K562 (cell line): Measurements from ENCODE around the gene DKKL1. TPM values are rescaled to one million over a fixed set of nuclear protein-coding genes. Genes with fewer than 3 reads are reported as not detected.

Experiments
- CEBPZ ChIP-seq: fragments of 150-350 bp; IDR thresholded peaks from 2 replicates; pipeline ENCODE4 v1.6.1; 2014; ENCODE audit warnings: low read depth, mild to moderate bottlenecking, low read length, borderline replicate concordance
- CTCF ChIP-seq, 3 experiments: IDR thresholded peaks in 2 of 3; conservative IDR thresholded peaks in 1 of 3; 2 replicates each; pipeline ENCODE4 v1.5.1; 2011 to 2012; ENCODE audit warnings: low read length in 3 of 3, mild to moderate bottlenecking in 3 of 3, control low read depth in 2 of 3, improper control_type of control experiment in 1 of 3, inconsistent platforms in 1 of 3, low read depth in 1 of 3, mixed read lengths in 1 of 3, moderate library complexity in 1 of 3; ENCODE audit not compliant: insufficient read depth in 2 of 3
- GABPB2 ChIP-seq: fragments of 250-450 bp; sonication (Bioruptor Pico); conservative IDR thresholded peaks from 2 replicates; pipeline ENCODE4 v1.5.1; 2021; ENCODE audit warnings: mild to moderate bottlenecking
- HDAC1 ChIP-seq, 2 experiments: fragments of 450-650 bp; IDR thresholded peaks; 2 replicates each; pipeline ENCODE4 v1.6.1; 2016 to 2017; ENCODE audit warnings: inconsistent platforms in 1 of 2, mild to moderate bottlenecking in 1 of 2, moderate library complexity in 1 of 2
- KLF16 ChIP-seq: IDR thresholded peaks from 2 replicates; pipeline ENCODE4 v1.6.1; 2016; ENCODE audit warnings: antibody characterized with exemption
- L3MBTL2 ChIP-seq: fragments of 450-650 bp; IDR thresholded peaks from 2 replicates; pipeline ENCODE4 v1.6.1; 2016; ENCODE audit warnings: mild to moderate bottlenecking, moderate library complexity
- MTA3 ChIP-seq: fragments of 450-650 bp; formaldehyde crosslinking; IDR thresholded peaks from 2 replicates; pipeline ENCODE4 v1.6.1; 2017; ENCODE audit warnings: mild to moderate bottlenecking, borderline replicate concordance
- MYBL2 ChIP-seq, 2 experiments: fragments of 450-650 bp in 1 of 2; sonication (generic) in 1 of 2; formaldehyde crosslinking in 1 of 2; IDR thresholded peaks; 2 replicates each; pipeline versions ENCODE4 v1.6.1 to v1.8.1; 2017 to 2022; ENCODE audit warnings: borderline replicate concordance in 1 of 2, inconsistent platforms in 1 of 2, low read depth in 1 of 2, mild to moderate bottlenecking in 1 of 2, missing genetic modification reagents in 1 of 2, moderate library complexity in 1 of 2
- NCOA6 ChIP-seq: fragments of 450-650 bp; IDR thresholded peaks from 2 replicates; pipeline ENCODE4 v1.6.1; 2017; ENCODE audit warnings: mild to moderate bottlenecking
- NUFIP1 ChIP-seq: fragments of 450-650 bp; IDR thresholded peaks from 2 replicates; pipeline ENCODE4 v1.6.1; 2018; ENCODE audit not compliant: partially characterized antibody
- PHF8 ChIP-seq: fragments of 200-600 bp; sonication (generic); IDR thresholded peaks from 2 replicates; pipeline ENCODE4 v1.6.1; 2012; ENCODE audit warnings: mixed run types, mild to moderate bottlenecking, inconsistent platforms, low read length, moderate library complexity, borderline replicate concordance
- POLR3G ChIP-seq: IDR thresholded peaks from 2 replicates; pipeline ENCODE4 v1.6.1; 2011; ENCODE audit not compliant: insufficient read length, insufficient replicate concordance; ENCODE audit errors: extremely low read depth
- SRF ChIP-seq, 2 experiments: fragments of 250-450, 450-650 bp in 1 of 2; sonication (Bioruptor Pico) in 1 of 2; sonication (generic) in 1 of 2; formaldehyde crosslinking; IDR thresholded peaks; 2 replicates each; pipeline versions ENCODE4 v1.5.0 to v1.5.1; 2020 to 2022; ENCODE audit warnings: mild to moderate bottlenecking in 1 of 2, missing genetic modification reagents in 1 of 2
- STAT5B ChIP-seq: fragments of 250-450 bp; sonication (Bioruptor Pico); IDR thresholded peaks from 2 replicates; pipeline ENCODE4 v1.8.0; 2021; ENCODE audit warnings: mild to moderate bottlenecking, inconsistent platforms
- TCF3 ChIP-seq: sonication (generic); formaldehyde crosslinking; IDR thresholded peaks from 2 replicates; pipeline ENCODE4 v1.4.0; 2020; ENCODE audit warnings: mild to moderate bottlenecking, missing genetic modification reagents
- THRAP3 ChIP-seq: fragments of 450-650 bp; IDR thresholded peaks from 2 replicates; pipeline ENCODE4 v1.6.1; 2016; ENCODE audit warnings: mild to moderate bottlenecking, inconsistent platforms, borderline replicate concordance
- U2AF1 ChIP-seq: fragments of 200-400 bp; formaldehyde crosslinking; optimal IDR thresholded peaks from 2 replicates; pipeline ENCODE3; 2017; ENCODE audit warnings: mild to moderate bottlenecking, low read depth, low read length, moderate library complexity
- ZC3H4 ChIP-seq: sonication (generic); formaldehyde crosslinking; IDR thresholded peaks from 2 replicates; pipeline ENCODE4 v1.9.0; 2021; ENCODE audit warnings: missing genetic modification reagents, borderline replicate concordance
- ZNF695 ChIP-seq: fragments of 450-650 bp; formaldehyde crosslinking; IDR thresholded peaks from 2 replicates; pipeline ENCODE4 v1.4.0; 2020; ENCODE audit warnings: mild to moderate bottlenecking, moderate library complexity
- polyA plus RNA-seq, 8 experiments: library from polyadenylated mRNA; depleted of rRNA in 4 of 8; stranded (reverse) in 5 of 8; unstranded in 3 of 8; fragments of >200 nt; fragmentation: Nextera tagmentation in 2 of 8; fragmentation: Illumina TruSeq in 1 of 8; extraction: Ambion mirVana in 2 of 8; extraction: Trizol in 1 of 8; gene quantifications; 2 replicates each; pipeline versions ENCODE4 v1.2.1 to v1.2.3, GENCODE V29; 2011 to 2014; ENCODE audit warnings: inconsistent platforms in 1 of 8, missing spikeins in 1 of 8
- total RNA-seq, 7 experiments: library from RNA; depleted of rRNA in 6 of 7; stranded (reverse); fragments of >200 nt in 6 of 7; fragmentation: Illumina TruSeq in 2 of 7; extraction: Trizol in 2 of 7; gene quantifications; 2 replicates each; pipeline versions ENCODE4 v1.2.1 to v1.2.3, GENCODE V29; 2011 to 2021; ENCODE audit warnings: low replicate concordance in 1 of 7
- TF ChIP-seq, protein P1 (sequence below): fragments of 250-450 bp; sonication (Bioruptor Pico); IDR thresholded peaks from 2 replicates; pipeline ENCODE4 v1.5.0; 2020; ENCODE audit warnings: mild to moderate bottlenecking, borderline replicate concordance

Gene DKKL1
- total and polyA plus RNA-seq, 9 of the 15 experiments (the other 6 are each of a cell fraction or from before 2014, with no cell fraction given): 0.15 to 1.7 (median 0.52) TPM

DNA sequence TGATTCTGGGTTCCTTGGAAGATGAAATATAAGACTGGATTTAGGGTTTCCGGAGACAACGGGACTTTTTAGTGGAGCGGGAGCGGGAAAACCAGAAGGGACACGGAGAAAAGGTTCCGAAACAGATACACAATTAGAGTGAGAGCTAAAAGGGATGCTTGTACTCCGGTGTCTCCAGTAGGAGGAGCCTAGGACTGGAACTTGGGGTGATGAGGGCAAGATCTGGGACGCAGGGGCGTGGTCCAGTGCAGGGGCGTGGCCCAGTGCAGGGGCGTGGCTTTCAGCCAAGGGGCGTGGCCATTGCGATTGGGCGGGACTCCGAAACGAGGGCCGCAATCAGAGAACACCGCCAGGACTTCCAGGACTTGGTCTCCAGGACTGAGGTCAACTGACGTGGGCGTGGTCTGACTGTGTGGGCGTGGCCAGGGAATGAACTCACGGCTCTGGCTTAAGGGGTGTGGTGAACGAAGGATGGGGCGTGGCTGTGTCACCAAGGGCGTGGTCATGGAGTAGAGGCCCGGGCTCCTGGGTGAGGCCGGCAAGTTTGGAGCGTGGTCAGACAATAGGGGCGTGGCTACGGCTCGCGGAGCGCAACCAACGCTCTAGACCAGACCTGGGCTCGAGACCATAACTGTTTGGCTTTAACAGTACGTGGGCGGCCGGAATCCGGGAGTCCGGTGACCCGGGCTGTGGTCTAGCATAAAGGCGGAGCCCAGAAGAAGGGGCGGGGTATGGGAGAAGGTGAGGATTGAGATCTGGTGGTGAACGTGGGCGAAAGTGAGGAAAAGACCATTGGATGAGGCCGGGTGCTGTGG lies at the start of gene DKKL1 (continued):
- TF ChIP-seq HDAC1 (IDR thresholded peaks at IDR 0.05) (no peak), NCOA6 (no peak), CEBPZ (no peak), THRAP3 (no peak), MTA3 (peak; percentile 26; the same call in 1 of the 2 replicates), STAT5B (CRISPR knock-in tag) (no peak), U2AF1 (no peak), ZC3H4 (CRISPR knock-in tag) (no peak), PHF8 (no peak), ZNF695 (CRISPR knock-in tag) (no peak), KLF16 (0 out of 2 replicates have a peak, but pooled peaks have one; percentile 1), SRF (CRISPR knock-in tag; IDR thresholded peaks at IDR 0.05) (peak in 1 of 2 experiments; percentile 65; a peak in 1 of 4 replicates), NUFIP1 (no peak), POLR3G (no peak), L3MBTL2 (peak; percentile 77), MYBL2 (IDR thresholded peaks at IDR 0.05; ENCODE audit: low read depth) (no peak), MYBL2 (CRISPR knock-in tag; IDR thresholded peaks at IDR 0.05; ENCODE audit: borderline replicate concordance) (no peak), CTCF (IDR thresholded peaks at IDR 0.05 in 2 of 3, conservative IDR thresholded peaks at IDR 0.05 in 1 of 3; ENCODE audit: insufficient read depth in 2 of 3, low read depth in 1 of 3, low read length in 3 of 3) (peak; percentile 49 to 59 (median 49); a peak in 5 of 6 replicates), TCF3 (peak; percentile 55), GABPB2 (no peak)
- TF ChIP-seq, protein P1, sequence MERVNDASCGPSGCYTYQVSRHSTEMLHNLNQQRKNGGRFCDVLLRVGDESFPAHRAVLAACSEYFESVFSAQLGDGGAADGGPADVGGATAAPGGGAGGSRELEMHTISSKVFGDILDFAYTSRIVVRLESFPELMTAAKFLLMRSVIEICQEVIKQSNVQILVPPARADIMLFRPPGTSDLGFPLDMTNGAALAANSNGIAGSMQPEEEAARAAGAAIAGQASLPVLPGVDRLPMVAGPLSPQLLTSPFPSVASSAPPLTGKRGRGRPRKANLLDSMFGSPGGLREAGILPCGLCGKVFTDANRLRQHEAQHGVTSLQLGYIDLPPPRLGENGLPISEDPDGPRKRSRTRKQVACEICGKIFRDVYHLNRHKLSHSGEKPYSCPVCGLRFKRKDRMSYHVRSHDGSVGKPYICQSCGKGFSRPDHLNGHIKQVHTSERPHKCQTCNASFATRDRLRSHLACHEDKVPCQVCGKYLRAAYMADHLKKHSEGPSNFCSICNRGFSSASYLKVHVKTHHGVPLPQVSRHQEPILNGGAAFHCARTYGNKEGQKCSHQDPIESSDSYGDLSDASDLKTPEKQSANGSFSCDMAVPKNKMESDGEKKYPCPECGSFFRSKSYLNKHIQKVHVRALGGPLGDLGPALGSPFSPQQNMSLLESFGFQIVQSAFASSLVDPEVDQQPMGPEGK (CRISPR knock-in tag): no peak
